HG03378 (cell line): ENCODE results near the gene CDK5RAP2.
"Not testable (repeated sequence)": the region's sequence is repeated elsewhere in the genome, so short reads cannot be mapped to it uniquely, and the experiment has no call there.

Source experiments
- ATAC-seq: cut with Tn5 transposase; IDR thresholded peaks from one replicate; pipeline ENCODE4 v1.9.1; 2021; ENCODE audit warnings: mild to moderate bottlenecking, moderate library complexity; ENCODE audit not compliant: unreplicated experiment

CDK5RAP2 gene

GRCh38 chr9:120580051-120580896 is at the start of gene CDK5RAP2:
TSS of gene CDK5RAP2 (minus strand) at chr9:120580167. CDS start at chr9:120579978, 189 bp downstream.
- peak; percentile 83 for ATAC-seq

- ATAC-seq: not testable (repeated sequence)
Observed at GRCh38 chr9:120628925-120629497, 49.0 kb upstream of the CDK5RAP2 start.

- ATAC-seq: no peak
Observed at GRCh38 chr9:120628207-120628924, 48.4 kb upstream of the CDK5RAP2 start.

- no peak for ATAC-seq
Observed at GRCh38 chr9:120627073-120627472, 47.1 kb upstream of the CDK5RAP2 start.

- ATAC-seq: no peak
Observed at GRCh38 chr9:120626512-120626911, 46.5 kb upstream of the CDK5RAP2 start.

- no peak for ATAC-seq
Observed at GRCh38 chr9:120625222-120625621, 45.3 kb upstream of the CDK5RAP2 start.

- ATAC-seq: no peak
Observed at GRCh38 chr9:120622790-120623189, 42.8 kb upstream of the CDK5RAP2 start.

- no peak for ATAC-seq
Observed at GRCh38 chr9:120621941-120622340, 42.0 kb upstream of the CDK5RAP2 start.

GRCh38 chr9:120619751-120620655 is 40.0 kb upstream of the CDK5RAP2 start:
- peak; percentile 78 for ATAC-seq

GRCh38 chr9:120616966-120617935 is 37.3 kb upstream of the CDK5RAP2 start:
- no peak for ATAC-seq

GRCh38 chr9:120612218-120612617 is 32.3 kb upstream of the CDK5RAP2 start:
- no peak for ATAC-seq

GRCh38 chr9:120611690-120612068 is 31.7 kb upstream of the CDK5RAP2 start:
- ATAC-seq: no peak

GRCh38 chr9:120610975-120611689 is 31.2 kb upstream of the CDK5RAP2 start:
- no peak for ATAC-seq

- ATAC-seq: no peak
Observed at GRCh38 chr9:120609636-120610035, 29.7 kb upstream of the CDK5RAP2 start.

GRCh38 chr9:120608421-120608820 is 28.5 kb upstream of the CDK5RAP2 start:
- no peak for ATAC-seq

- ATAC-seq: no peak
Observed at GRCh38 chr9:120603591-120603990, 23.6 kb upstream of the CDK5RAP2 start.

GRCh38 chr9:120603010-120603409 is 23.0 kb upstream of the CDK5RAP2 start:
- no peak for ATAC-seq

- no peak for ATAC-seq
Observed at GRCh38 chr9:120593955-120594277, 13.9 kb upstream of the CDK5RAP2 start.
